GM18519 (cell line): ENCODE measurements around the gene LTB.
"Not testable (repeated sequence)": the region's sequence is repeated elsewhere in the genome, so short reads cannot be mapped to it uniquely, and the experiment has no call there.

ENCODE experiments used
- ATAC-seq: cut with Tn5 transposase; IDR thresholded peaks from one replicate; pipeline ENCODE4 v1.9.1; 2021; ENCODE audit warnings: mild to moderate bottlenecking, moderate library complexity; ENCODE audit not compliant: unreplicated experiment, low FRiP score

The LTB gene

GRCh38 chr6:31556307-31556706 is 25.9 kb downstream of the LTB start:
- no peak for ATAC-seq

DNA sequence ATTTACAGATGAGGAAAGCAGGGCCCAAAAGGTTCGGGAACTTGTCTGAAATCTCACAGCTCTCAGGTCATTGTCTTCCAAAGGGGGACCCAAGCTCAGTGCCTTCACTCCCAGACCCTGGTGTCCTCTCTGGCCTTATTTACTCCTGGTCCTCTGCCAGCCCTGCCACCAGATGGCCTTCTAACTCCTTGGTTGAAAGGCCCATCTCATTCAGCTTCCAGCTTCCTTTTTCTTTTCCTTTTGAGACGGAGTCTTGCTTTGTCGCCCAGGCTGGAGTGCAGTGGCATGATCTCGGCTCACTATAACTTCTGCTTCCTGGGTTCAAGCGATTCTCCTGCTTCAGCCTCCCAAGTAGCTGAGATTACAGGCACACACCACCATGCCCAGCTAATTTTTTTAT is 30.9 kb downstream of the LTB start:
- not testable (repeated sequence) for ATAC-seq

DNA sequence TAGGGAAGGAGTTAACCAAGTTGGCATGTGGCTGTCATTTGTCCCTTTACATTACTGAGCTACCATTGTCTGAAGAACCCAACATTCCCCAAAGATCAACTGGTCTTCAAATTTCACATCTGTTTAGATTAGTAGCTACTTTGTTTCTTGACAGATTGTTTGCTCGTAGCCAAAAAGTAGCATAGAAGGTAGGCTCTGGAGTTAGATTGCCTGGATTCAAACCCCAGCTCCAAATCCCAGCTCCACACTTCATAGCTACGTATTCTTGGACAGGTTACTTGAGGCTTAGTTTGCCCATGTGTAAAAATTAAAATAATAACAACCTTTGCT is 33.7 kb downstream of the LTB start:
- ATAC-seq = no peak

GRCh38 chr6:31547727-31548543 is 34.3 kb downstream of the LTB start:
- no peak for ATAC-seq

DNA sequence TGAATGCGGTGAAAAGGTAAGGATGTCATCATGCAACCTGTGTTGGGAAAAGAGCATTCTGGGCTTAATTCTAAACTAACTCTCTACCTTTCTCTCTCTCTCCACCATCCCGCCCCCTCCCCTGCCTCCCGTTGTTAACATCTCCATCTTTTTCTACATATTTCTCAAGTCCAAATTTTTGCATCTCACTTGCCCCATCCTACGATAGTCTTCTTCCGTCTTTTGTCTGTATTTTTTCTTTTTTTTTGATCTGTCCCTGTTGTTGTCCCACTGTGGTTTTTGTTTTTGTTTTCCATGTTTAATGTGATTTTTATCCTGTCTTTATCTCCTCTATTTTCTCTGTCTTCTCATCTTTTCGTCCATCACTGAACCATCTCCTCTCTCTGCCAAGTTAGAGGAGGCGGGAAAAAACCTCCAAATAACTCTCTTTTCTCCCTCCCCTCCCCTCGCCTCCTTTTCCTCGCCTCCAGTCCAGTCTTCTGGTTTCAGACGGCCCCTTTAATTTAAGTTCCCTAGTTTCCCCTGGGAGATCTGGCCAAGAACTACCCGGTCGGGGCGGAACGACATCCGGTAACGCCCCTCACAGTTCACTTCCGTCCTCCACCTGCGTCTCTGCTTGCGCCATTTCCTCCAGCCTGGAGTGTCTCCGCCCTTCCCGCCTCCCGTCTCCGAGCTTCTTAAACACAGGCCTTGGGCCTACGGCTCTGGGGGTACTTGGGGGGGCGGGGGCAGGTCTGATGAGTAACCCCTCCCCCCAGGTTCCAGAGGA is 35.1 kb downstream of the LTB start, which contains the start of gene NFKBIL1:
TSS of gene NFKBIL1 (plus strand) at position 651 of the 769 bp plus-strand sequence. CDS start at position 738, 87 bp downstream.
- ATAC-seq = peak; percentile 35

DNA sequence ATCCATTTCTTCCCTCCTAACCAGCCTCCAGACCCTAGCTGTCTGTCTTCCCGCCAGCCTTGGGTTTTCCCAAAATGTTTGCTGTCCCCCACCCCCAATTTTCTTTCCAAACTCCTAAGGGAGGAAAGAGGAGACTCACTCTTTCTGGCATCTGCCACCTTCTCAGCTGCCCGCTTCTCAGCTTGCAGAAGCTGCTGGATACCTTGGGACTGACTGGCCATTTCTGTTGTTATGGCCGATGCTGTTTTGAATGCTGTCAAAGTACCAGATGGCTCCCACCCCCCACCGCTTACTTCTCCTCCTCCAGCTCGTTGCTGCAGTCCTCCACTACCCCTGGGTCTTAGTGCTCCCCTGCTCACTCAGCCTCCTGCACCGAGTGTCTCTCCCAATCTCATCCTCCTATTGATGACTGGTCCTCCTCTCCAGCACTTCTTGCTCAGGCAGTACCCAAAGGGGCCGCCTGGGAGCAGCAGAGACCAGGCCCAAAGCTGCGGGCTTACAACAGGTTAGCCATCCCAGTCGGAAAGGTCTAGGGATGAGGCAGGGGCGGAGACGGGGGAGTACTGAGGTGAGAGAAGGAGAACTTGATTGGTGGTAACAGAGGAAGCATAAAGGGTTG is 35.8 kb downstream of the LTB start, which contains the start of gene ATP6V1G2:
TSS of gene ATP6V1G2 (minus strand) at position 270 of the 619 bp plus-strand sequence. CDS start at position 221, 49 bp downstream.
- ATAC-seq = peak; percentile 37

DNA sequence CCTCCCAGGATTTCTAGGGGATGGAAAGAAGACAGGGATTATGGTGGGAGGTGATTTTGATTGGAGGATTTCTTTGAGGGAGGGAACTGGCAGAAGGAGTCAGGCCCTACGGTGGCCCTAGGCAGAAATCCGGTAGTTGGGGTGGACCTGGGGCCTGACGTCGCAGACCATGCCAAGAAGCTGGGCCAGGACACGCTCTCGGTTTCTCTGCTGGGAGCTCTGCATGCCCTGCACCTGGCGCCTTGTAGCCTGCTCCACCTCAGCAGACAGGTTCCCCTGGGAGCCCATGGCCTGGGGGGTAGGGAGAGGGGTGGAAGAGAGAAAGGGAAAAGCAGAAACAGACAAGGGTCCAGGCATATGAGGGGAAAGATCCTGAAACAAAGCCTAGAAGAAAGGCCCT is 36.9 kb downstream of the LTB start:
- ATAC-seq = no peak

- no peak for ATAC-seq
Measured at GRCh38 chr6:31544676-31545075, 37.5 kb downstream of the LTB start.

DNA sequence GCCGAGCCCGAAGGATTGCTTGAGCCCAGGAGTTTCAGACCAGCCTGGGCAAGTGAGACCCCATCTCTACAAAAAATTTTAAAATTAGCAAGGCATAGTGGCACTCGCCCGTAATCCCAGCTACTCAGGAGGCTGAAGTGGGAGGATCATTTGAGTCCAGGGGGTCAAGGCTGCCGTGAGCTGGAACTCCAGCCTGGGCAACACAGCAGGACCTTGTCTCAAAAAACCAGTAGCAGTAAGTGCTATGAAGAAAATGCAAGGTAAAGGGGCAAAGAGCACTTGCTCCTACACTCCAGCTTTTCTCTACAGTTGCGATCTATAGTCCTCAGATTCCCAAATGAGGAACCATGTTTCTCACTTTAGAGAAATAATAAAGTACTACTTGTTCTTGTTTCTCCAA is 38.6 kb downstream of the LTB start:
- no peak for ATAC-seq

- ATAC-seq = no peak
Measured at GRCh38 chr6:31541658-31542521, 40.3 kb downstream of the LTB start, which contains the start of gene DDX39B. Gene DDX39B (minus strand): TSS chr6:31542003. CDS start chr6:31540532, 1,471 bp downstream.

GRCh38 chr6:31541059-31541657 is 41.1 kb downstream of the LTB start:
- ATAC-seq = no peak

- ATAC-seq = no peak
Measured at GRCh38 chr6:31540640-31541039, 41.6 kb downstream of the LTB start.

DNA sequence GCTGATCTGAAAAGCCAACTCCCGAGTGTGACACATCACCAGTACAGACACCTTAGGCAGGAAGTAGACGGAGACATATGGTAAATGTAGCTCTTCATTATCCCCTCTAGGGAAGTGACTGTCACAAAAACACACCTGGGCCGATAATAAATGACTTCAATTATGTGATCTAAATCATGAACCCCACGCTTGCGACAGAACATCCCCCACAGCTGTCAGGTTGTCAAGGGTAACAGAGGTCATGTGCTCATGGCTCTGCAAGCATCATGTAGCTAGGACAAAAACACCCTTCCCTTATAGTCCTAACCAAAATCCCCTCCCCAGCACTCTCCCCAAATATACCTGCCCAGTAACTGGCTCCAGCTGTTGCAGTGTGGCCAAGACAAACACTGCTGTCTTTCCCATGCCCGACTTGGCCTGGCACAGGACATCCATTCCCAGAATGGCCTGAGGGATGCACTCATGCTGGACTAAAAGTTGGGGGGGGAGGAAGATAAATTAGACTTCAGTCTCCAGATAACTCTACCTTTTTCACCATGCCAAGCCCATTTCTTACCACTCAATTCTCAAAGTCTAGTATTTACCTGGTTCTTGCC is 43.3 kb downstream of the LTB start:
- ATAC-seq = no peak

DNA sequence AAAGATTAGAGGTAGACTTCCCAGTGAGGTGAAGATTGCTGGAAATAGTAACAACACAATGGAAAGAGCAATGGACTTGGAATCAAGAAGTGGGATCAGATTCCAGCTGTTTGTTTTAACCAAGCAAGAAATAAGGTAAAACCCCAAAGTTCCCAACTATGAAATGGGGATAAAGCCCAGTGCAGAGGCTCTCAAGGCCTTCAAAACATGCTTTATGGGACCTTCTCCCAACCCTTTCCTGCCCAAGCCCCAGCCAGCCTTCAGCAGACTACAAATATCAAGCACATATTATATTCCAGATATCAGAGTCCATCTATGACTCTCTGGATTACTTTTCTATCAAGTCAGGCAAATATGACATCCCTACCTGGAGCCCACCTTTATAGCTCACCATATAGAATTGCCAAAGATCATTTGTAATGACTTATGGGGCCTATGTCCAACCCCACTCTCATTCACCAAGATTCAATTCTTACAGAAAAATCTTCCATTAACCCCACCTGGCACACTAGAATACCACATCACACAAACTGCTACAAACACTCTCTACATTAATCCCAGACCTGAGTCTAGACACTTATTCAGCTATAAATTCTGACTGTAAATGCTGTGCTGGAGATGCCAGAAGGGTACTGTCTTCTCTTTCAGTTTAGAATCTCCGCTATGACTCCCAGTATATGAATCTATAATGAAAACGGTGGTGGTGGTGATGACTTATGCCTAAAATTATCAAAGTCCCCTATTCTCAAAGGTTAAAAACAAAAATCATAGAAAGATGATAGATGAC is 46.5 kb downstream of the LTB start:
- ATAC-seq = no peak

- ATAC-seq = no peak
Measured at GRCh38 chr6:31534521-31535040, 47.6 kb downstream of the LTB start.

DNA sequence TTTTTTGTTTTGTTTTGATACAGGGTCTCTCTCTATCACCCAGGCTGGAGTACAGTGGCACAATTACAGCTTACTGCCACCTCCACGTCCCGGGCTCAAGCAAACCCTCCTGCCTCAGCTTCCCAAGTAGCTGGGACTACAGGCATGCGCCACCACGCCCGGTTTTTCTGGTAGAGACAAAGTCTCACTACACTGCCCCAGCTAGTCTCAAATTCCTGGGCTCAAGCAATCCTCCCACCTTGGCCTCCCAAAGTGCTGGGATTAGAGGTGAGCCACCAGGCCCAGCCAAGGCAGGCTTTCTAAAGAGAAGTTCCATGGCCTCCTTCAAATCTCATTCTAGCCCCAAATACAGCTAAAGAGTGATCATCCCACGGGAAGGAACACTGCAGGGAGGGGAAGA is 48.2 kb downstream of the LTB start:
- ATAC-seq = no peak

- ATAC-seq = no peak
Measured at GRCh38 chr6:31533455-31533841, 48.8 kb downstream of the LTB start.

- ATAC-seq = no peak
Measured at GRCh38 chr6:31532644-31533454, 49.4 kb downstream of the LTB start.
